ENCODE measurements around the gene IFT172.

IFT172 gene

DNA sequence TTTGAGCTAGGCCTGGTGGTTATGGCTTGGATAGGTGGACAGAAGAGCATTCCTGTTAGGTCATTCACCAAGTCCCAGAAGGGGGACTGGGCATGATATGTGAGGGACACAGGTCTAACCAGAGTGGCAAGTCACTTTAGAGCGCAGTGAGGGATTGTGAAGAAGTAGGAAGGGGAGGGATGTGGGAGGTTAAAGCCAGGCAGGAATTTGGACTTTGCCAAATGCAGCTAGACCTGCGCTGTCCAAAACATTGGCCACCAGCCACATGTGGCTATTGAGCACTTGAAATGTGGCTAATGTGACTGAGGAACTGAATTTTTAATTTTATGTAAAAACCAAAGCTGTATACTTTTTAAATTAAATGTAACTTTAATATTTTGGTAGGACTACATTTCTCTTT is 30.8 kb upstream of the IFT172 start:
- DNase-seq (ENCODE audit: low read depth), result no peak
- TF ChIP-seq, protein P1, sequence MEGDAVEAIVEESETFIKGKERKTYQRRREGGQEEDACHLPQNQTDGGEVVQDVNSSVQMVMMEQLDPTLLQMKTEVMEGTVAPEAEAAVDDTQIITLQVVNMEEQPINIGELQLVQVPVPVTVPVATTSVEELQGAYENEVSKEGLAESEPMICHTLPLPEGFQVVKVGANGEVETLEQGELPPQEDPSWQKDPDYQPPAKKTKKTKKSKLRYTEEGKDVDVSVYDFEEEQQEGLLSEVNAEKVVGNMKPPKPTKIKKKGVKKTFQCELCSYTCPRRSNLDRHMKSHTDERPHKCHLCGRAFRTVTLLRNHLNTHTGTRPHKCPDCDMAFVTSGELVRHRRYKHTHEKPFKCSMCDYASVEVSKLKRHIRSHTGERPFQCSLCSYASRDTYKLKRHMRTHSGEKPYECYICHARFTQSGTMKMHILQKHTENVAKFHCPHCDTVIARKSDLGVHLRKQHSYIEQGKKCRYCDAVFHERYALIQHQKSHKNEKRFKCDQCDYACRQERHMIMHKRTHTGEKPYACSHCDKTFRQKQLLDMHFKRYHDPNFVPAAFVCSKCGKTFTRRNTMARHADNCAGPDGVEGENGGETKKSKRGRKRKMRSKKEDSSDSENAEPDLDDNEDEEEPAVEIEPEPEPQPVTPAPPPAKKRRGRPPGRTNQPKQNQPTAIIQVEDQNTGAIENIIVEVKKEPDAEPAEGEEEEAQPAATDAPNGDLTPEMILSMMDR (IDR thresholded peaks at IDR 0.05; ENCODE audit: control insufficient read depth, insufficient read depth, low read depth, low read length, missing control alignments), result no peak
- no peak overlapping the region for H3K4me3 ChIP-seq (ENCODE audit: control insufficient read depth, low read depth, low read length)

DNA sequence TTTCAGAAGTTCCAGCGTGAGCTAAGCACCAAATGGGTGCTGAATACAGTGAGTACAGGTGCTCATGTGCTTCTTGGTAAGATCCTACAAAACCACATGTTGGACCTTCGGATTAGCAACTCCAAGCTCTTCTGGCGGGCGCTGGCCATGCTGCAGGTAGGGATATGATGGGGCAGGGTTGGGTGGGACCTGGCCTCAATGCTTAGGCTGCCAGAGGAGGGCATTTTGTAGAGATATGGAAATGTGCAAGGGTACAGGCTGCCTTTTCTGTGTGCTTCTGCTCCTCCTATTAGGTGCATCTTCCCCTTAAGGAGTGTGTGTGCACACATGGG is 29.2 kb upstream of the IFT172 start:
- no peak overlapping the region for H3K4me3 ChIP-seq (ENCODE audit: control insufficient read depth, low read depth, low read length)
- no peak for DNase-seq (ENCODE audit: low read depth)
- TF ChIP-seq, protein P1 (IDR thresholded peaks at IDR 0.05; ENCODE audit: control insufficient read depth, insufficient read depth, low read depth, low read length, missing control alignments), result no peak

DNA sequence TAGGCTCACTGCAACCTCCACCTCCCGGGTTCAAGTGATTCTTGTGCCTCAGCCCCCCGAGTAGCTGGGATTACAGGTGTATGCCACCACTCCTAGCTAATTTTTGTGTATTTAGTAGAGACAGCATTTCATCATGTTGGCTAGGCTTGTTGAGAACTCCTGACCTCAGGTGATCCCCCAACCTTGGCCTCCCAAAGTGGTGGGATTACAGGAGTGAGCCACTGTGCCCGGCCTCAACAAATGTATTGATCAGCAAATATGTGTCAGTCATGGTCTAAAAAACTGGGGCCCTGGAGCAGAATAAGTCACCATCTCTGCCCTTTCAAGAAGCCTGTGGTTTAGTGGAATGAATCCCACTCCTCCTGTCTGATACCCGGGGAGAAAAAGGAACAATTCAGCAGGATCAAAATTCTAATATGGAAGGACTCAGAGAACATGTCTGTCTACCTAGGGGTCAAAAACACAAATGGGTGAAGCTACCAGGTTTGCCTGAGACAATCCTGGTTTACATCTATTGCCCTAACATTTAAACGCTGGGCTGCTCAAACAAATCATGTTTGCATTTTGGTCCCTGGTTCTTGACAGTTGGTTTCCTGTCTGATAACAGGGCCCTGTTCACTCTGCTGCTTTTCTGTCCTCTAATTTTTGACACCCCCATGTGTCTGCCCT is 28.7 kb upstream of the IFT172 start:
- TF ChIP-seq, protein P1 (IDR thresholded peaks at IDR 0.05; ENCODE audit: control insufficient read depth, insufficient read depth, low read depth, low read length, missing control alignments), result no peak
- no peak overlapping the region for H3K4me3 ChIP-seq (ENCODE audit: control insufficient read depth, low read depth, low read length)
- no peak for DNase-seq (ENCODE audit: low read depth)

DNA sequence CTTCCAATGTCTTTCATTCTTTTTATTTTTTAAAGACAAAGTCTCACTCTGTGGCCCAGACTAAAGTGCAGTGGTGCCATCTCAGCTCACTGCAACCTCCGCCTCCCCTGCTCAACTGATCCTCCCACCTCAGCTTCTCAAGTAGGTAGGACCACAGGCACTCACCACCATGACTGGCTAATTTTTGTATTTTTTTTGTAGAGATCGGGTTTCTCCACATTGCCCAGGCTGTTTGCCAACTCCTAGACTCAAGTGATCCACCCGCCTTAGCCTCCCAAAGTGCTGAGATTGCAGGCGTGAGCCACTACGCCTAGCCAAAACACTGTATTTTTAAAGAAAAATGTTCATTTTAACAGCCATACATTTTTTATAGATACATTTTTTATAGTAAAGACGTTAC is 19.8 kb upstream of the IFT172 start:
- H3K4me3 ChIP-seq (ENCODE audit: control insufficient read depth, low read depth, low read length), result no peak overlapping the region
- TF ChIP-seq, protein P1 (IDR thresholded peaks at IDR 0.05; ENCODE audit: control insufficient read depth, insufficient read depth, low read depth, low read length, missing control alignments), result no peak
- DNase-seq (ENCODE audit: low read depth), result no peak

DNA sequence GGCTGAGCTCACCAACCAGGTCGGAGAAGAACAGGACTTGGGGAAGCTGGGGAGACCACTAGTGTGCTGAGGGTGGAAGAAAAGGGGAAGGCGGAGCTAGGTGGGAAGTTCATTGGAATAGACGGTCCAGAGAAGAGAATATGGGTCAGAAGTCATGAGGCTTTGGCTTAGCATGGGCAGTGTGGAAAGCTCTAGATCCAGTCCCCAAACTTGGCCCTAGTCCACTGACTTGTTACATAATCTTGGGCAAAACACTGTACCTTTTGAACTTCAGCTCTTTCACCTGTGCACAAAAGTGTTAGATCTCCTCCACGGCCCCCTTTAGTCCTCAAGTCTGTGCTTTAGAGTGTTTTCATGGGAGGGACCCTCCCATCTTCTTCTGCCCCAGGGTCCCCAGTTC is 17.8 kb upstream of the IFT172 start:
- no peak for DNase-seq (ENCODE audit: low read depth)
- TF ChIP-seq, protein P1 (IDR thresholded peaks at IDR 0.05; ENCODE audit: control insufficient read depth, insufficient read depth, low read depth, low read length, missing control alignments), result no peak
- H3K4me3 ChIP-seq (ENCODE audit: control insufficient read depth, low read depth, low read length), result no peak overlapping the region

DNA sequence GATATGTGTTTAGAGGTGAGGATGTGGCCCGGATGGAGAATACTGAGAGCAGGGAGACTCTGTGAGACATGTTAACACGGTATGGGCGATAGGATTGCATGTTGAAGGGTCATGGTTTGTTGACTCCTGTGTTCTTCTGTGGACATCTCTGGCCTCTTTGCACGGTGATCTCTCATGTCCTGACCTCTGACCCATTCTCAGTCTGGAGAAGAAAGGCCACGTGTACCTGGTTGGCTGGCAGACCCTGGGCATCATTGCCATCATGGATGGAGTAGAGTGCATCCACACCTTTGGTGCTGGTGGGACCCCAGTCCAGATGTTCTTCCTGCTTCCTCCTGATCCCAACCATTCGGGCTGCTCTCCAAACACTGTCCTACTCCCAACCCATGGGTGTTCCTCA is 17.0 kb upstream of the IFT172 start:
- TF ChIP-seq, protein P1 (IDR thresholded peaks at IDR 0.05; ENCODE audit: control insufficient read depth, insufficient read depth, low read depth, low read length, missing control alignments), result no peak
- DNase-seq (ENCODE audit: low read depth), result no peak
- no peak overlapping the region for H3K4me3 ChIP-seq (ENCODE audit: control insufficient read depth, low read depth, low read length)

DNA sequence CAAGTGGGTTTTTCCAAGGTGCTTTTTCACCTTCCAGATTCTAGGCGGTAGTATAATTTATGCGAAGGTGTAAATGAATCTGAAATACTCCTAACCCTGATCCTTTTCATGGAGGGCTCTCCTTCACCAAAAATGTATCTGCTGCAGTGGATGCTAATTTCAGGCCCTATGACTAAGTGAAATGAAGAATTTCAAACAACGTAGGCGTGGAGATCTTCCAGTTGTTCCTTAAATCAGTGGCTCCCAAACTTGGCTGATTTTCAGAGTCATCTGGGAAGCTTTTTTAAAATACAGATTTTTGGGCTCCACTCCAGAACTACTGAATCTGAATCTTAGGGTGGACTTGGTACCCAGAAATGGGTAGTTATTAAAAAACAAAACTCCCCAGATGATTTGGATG is 12.6 kb upstream of the IFT172 start:
- H3K4me3 ChIP-seq (ENCODE audit: control insufficient read depth, low read depth, low read length), result no peak overlapping the region
- TF ChIP-seq, protein P1 (IDR thresholded peaks at IDR 0.05; ENCODE audit: control insufficient read depth, insufficient read depth, low read depth, low read length, missing control alignments), result no peak
- no peak for DNase-seq (ENCODE audit: low read depth)

All from AG09309 (cell line).